T-cell (primary cell): Measurements from ENCODE around the gene TMEM196. TPM values are rescaled to one million over a fixed set of nuclear protein-coding genes. Genes with fewer than 3 reads are reported as not detected.

Experiments
- ATAC-seq, 4 experiments: fragments of 200-7000 bp in 3 of 4; fragments of 150-1000 bp in 1 of 4; cut with Tn5 transposase; replicated peaks in 1 of 4; 1 replicate in 3 of 4; 2 replicates in 1 of 4; pipeline ENCODE4 v1.10.0; 2021; ENCODE audit warnings: moderate library complexity in 3 of 4, mild to moderate bottlenecking in 2 of 4, moderate number of reproducible peaks in 1 of 4
- CTCF ChIA-PET, 2 donors: fragments of 300-600 bp; sonication (Branson Sonifier 250); formaldehyde crosslinking; loops; one replicate each; lab custom pipeline; 2022; ENCODE audit warnings: antibody characterized with exemption in 2 of 2; lab: Charles Lee
- POLR2A ChIA-PET, 2 donors: fragments of 300-600 bp; sonication (Branson Sonifier 250); formaldehyde crosslinking; loops; one replicate each; lab custom pipeline; 2022; ENCODE audit warnings: antibody characterized with exemption in 2 of 2; lab: Charles Lee
- DNase-seq, 35 experiments: peaks; one replicate each; pipeline versions ENCODE4 v3.0.0 to v3.0.0-alpha.2; 2013 to 2023
- H3K27ac ChIP-seq: one replicate; pipeline ENCODE4 v1.5.1; 2013; ENCODE audit warnings: low read length
- H3K27me3 ChIP-seq, 2 experiments: replicated peaks in 1 of 2; 1 replicate in 1 of 2; 2 replicates in 1 of 2; pipeline versions ENCODE4 v1.6.1 to v1.7.0; 2013; ENCODE audit warnings: low read length in 1 of 2, mixed read lengths in 1 of 2; ENCODE audit not compliant: control insufficient read depth in 2 of 2, insufficient read depth in 2 of 2; ENCODE audit errors: extremely low read depth in 1 of 2
- H3K36me3 ChIP-seq, 2 donors: 1 replicate in 1 of 2; 2 replicates in 1 of 2; pipeline versions ENCODE4 v1.6.1 to v1.7.0; 2013; ENCODE audit warnings: low read length in 1 of 2; ENCODE audit not compliant: control insufficient read depth in 2 of 2, insufficient read depth in 1 of 2; ENCODE audit errors: extremely low read depth in 1 of 2
- H3K4me1 ChIP-seq, 2 experiments: 1 replicate in 1 of 2; 2 replicates in 1 of 2; pipeline versions ENCODE4 v1.6.1 to v1.7.0; 2013; ENCODE audit warnings: low read length in 2 of 2, mixed read lengths in 1 of 2; ENCODE audit not compliant: insufficient read depth in 2 of 2, control insufficient read depth in 1 of 2; ENCODE audit errors: extremely low read depth in 1 of 2
- H3K4me3 ChIP-seq, 2 donors: 1 replicate in 1 of 2; 2 replicates in 1 of 2; pipeline versions ENCODE4 v1.5.1 to v1.7.0; 2013; ENCODE audit warnings: mild to moderate bottlenecking in 2 of 2, low read length in 1 of 2, moderate library complexity in 1 of 2; ENCODE audit not compliant: control insufficient read depth in 1 of 2; ENCODE audit errors: extremely low read depth in 1 of 2
- H3K9me3 ChIP-seq: 2 replicates; pipeline ENCODE4 v1.7.0; 2013
- H3K27ac Mint-ChIP-seq, 2 donors: one replicate each; pipeline ENCODE4 v1.8.0; 2020 to 2021; ENCODE audit warnings: mild to moderate bottlenecking in 2 of 2, mixed read lengths in 2 of 2
- H3K27me3 Mint-ChIP-seq, 2 donors: one replicate each; pipeline ENCODE4 v1.8.0; 2021 to 2022; ENCODE audit warnings: mixed read lengths in 2 of 2
- H3K36me3 Mint-ChIP-seq: one replicate; pipeline ENCODE4 v1.8.0; 2021; ENCODE audit warnings: mixed read lengths
- H3K4me1 Mint-ChIP-seq, 3 donors: one replicate each; pipeline ENCODE4 v1.8.0; 2020 to 2022; ENCODE audit warnings: mixed read lengths in 3 of 3, mild to moderate bottlenecking in 1 of 3
- H3K4me3 Mint-ChIP-seq, 3 donors: one replicate each; pipeline ENCODE4 v1.8.0; 2020 to 2022; ENCODE audit warnings: mild to moderate bottlenecking in 3 of 3, mixed read lengths in 3 of 3, moderate library complexity in 3 of 3
- H3K9me3 Mint-ChIP-seq, 3 donors: one replicate each; pipeline ENCODE4 v1.8.0; 2020 to 2022; ENCODE audit warnings: mixed read lengths in 3 of 3
- WGBS: methylation state at CpG from one replicate; pipeline ENCODE4 v1.1.5; 2013; ENCODE audit warnings: missing lambda C conversion rate; ENCODE audit not compliant: insufficient coverage; 5-methylcytosine and 5-hydroxymethylcytosine counted together
- total RNA-seq, 35 experiments: library from RNA in 6 of 35; stranded (reverse) in 6 of 35; fragments of 120-200 nt in 1 of 35; gene quantifications; one replicate each; pipeline versions ENCODE4 v1.2.1 to v1.2.4 and lab custom pipeline; 2013 to 2026

The TMEM196 gene
- total RNA-seq, 5 donors from 2014 or later (not counting 1 experiment from before 2014, with no cell fraction given) = not detected

GRCh38 chr7:19783541-19783940 lies 10.1 kb upstream of the TMEM196 start:
- H3K4me1 ChIP-seq = no peaks in the 10 kb centered on the region
- ATAC-seq = no peak
- Mint-ChIP-seq H3K27ac (no peak overlapping the region), H3K9me3 (peaks cover 2 to 8% (median 7%) of the 10 kb centered on the region in 3 donors), H3K36me3 (no peaks in the 10 kb centered on the region), H3K4me1 (no peaks in the 10 kb centered on the region), H3K4me3 (no peak overlapping the region), H3K27me3 (no peaks in the 10 kb centered on the region)
- no peaks in the 10 kb centered on the region for H3K9me3 ChIP-seq
- H3K4me3 ChIP-seq = no peak overlapping the region
- POLR2A ChIA-PET = no interaction called here
- CTCF ChIA-PET = no interaction called here
- no peak overlapping the region for H3K27ac ChIP-seq
- DNase-seq = no peak
- no peaks in the 10 kb centered on the region for H3K27me3 ChIP-seq
- H3K36me3 ChIP-seq = no peaks in the 10 kb centered on the region

DNA sequence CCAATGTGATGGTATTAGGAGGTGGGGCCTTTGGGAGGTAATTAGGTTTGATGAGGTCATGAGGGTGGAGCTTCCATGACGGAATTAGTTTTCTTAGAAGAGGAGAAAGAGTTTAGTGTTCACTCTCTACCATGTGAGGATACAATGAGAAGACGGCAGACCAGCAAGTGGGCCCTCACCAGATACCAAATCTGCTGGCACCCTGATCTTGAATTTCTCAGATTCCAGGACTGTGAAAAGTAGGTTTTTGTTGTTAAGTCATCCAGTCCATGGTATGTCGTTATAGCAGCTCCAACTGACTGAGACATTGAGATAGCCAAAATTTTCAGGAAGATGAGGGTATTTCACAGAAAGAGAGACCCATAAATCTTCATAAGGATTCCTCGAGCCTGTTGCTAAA lies 3.6 kb upstream of the TMEM196 start:
- 75% methylated on average over 2 of the region's 4 CpGs for WGBS
- H3K4me1 ChIP-seq = peaks cover 0 to 9% of the 10 kb centered on the region in 2 experiments
- Mint-ChIP-seq H3K9me3 (no peaks in the 10 kb centered on the region), H3K27me3 (peaks cover 30 to 33% of the 10 kb centered on the region in 2 donors), H3K27ac (no peak overlapping the region), H3K36me3 (no peaks in the 10 kb centered on the region), H3K4me1 (peaks cover 12 to 18% (median 13%) of the 10 kb centered on the region in 3 donors), H3K4me3 (no peak overlapping the region)
- no peak for DNase-seq
- no peaks in the 10 kb centered on the region for H3K9me3 ChIP-seq
- ChIA-PET POLR2A (no interaction called here), CTCF (no interaction called here)
- H3K4me3 ChIP-seq = no peak overlapping the region
- ATAC-seq = no peak
- peaks cover 3 to 17% of the 10 kb centered on the region in 2 experiments for H3K27me3 ChIP-seq
- H3K27ac ChIP-seq = no peak overlapping the region
- H3K36me3 ChIP-seq = no peaks in the 10 kb centered on the region

DNA sequence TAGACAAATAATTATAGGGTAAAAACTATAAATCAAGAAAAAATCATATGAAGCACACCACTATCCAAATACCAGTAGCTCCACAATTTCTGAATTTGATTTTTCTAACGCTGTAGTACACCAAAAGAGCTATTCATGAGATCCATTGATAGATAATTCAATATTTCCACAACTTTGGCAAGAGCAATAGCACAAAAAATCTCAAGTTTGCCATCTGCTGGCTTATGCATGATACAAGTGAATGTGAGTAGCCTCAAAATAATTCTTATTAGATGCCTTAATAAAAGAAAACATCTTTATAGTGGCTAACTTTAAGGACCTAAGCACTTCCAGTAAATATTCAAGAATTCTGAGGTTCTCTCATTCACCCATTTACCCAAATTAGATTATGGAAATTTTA lies 2.2 kb upstream of the TMEM196 start:
- WGBS = no CpG with 5 or more reads among the region's 1 CpG
- H3K9me3 Mint-ChIP-seq = no peaks in the 10 kb centered on the region
- Histone ChIP-seq H3K27ac (no peak overlapping the region), H3K4me3 (no peak overlapping the region), H3K4me1 (peaks cover 0 to 9% of the 10 kb centered on the region in 2 experiments), H3K36me3 (no peaks in the 10 kb centered on the region), H3K9me3 (no peaks in the 10 kb centered on the region), H3K27me3 (peaks cover 6 to 17% of the 10 kb centered on the region in 2 experiments)
- CTCF ChIA-PET = interaction anchor here in 1 of 2 donors (0.5 kb wide), 1 partner anchor 14 kb away, joined by 4 read pairs; no protein-coding TSS in a partner anchor
- no peaks in the 10 kb centered on the region for H3K36me3 Mint-ChIP-seq
- ATAC-seq (no peak), DNase-seq (no peak)
- peaks cover 38 to 43% of the 10 kb centered on the region in 2 donors for H3K27me3 Mint-ChIP-seq
- no peak overlapping the region for H3K27ac Mint-ChIP-seq
- no peak overlapping the region for H3K4me3 Mint-ChIP-seq
- POLR2A ChIA-PET = no interaction called here
- H3K4me1 Mint-ChIP-seq = peaks cover 12 to 18% (median 13%) of the 10 kb centered on the region in 3 donors

DNA sequence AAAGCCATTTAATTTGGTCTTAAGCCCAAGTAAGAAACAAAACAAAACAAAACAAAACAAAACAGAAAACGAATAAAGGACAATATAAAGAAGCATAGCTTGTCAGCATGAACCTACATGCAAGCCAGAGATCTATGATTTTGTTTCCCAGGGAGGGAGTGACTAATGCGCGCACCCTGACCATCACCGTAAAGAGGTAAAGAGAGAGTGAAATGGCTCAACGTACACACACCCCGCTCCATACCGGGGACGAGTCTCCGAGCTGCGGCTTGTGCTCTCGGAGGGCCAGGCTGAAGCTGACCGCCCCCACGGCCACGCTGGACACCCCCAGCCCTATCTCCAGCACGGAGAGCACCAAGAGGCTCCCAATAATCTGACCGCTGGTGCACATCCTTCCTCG lies 1.1 kb downstream of the TMEM196 start:
- peak overlapping the region in 1 of 3 donors; percentile 56 for H3K4me3 Mint-ChIP-seq

GRCh38 chr7:19762631-19763030 lies 10.8 kb downstream of the TMEM196 start:
- H3K9me3 Mint-ChIP-seq = no peaks in the 10 kb centered on the region
- ChIA-PET POLR2A (interaction anchor here in 1 of 2 donors (0.7 kb wide), 1 partner anchor 394 kb away, joined by 4 read pairs; no protein-coding TSS in a partner anchor), CTCF (interaction anchor here in 1 of 2 donors (0.6 kb wide), 2 partner anchors 1193 to 1659 kb away, joined by 3 to 6 read pairs; no protein-coding TSS in a partner anchor)
- no peak overlapping the region for H3K27ac Mint-ChIP-seq
- Histone ChIP-seq H3K9me3 (no peaks in the 10 kb centered on the region), H3K36me3 (no peaks in the 10 kb centered on the region), H3K27ac (no peak overlapping the region), H3K4me1 (no peaks in the 10 kb centered on the region), H3K27me3 (no peaks in the 10 kb centered on the region), H3K4me3 (no peak overlapping the region)
- ATAC-seq (no peak), DNase-seq (no peak)
- no peak overlapping the region for H3K4me3 Mint-ChIP-seq
- no CpG with 5 or more reads among the region's 3 CpGs for WGBS
- H3K4me1 Mint-ChIP-seq = no peaks in the 10 kb centered on the region
- H3K36me3 Mint-ChIP-seq = no peaks in the 10 kb centered on the region
- peaks cover 2 to 5% of the 10 kb centered on the region in 2 donors for H3K27me3 Mint-ChIP-seq

More for the DNA sequence above, 1.1 kb downstream of the TMEM196 start:
- DNase-seq (no peak), ATAC-seq (no peak)
- Histone ChIP-seq H3K4me1 (peaks cover 0 to 9% of the 10 kb centered on the region in 2 experiments), H3K27me3 (peaks cover 6 to 17% of the 10 kb centered on the region in 2 experiments), H3K36me3 (no peaks in the 10 kb centered on the region), H3K9me3 (no peaks in the 10 kb centered on the region), H3K27ac (no peak overlapping the region), H3K4me3 (no peak overlapping the region)
- Mint-ChIP-seq H3K27ac (no peak overlapping the region), H3K4me1 (peaks cover 12 to 18% (median 13%) of the 10 kb centered on the region in 3 donors), H3K27me3 (peaks cover 42 to 52% of the 10 kb centered on the region in 2 donors), H3K9me3 (no peaks in the 10 kb centered on the region), H3K36me3 (no peaks in the 10 kb centered on the region)
- ChIA-PET CTCF (no interaction called here), POLR2A (interaction anchor here in 1 of 2 donors (0.6 kb wide), 1 partner anchor 1051 kb away, joined by 3 read pairs; no protein-coding TSS in a partner anchor)
- WGBS = 19% methylated on average over 14 of the region's 17 CpGs

GRCh38 chr7:19754521-19755116 lies 18.8 kb downstream of the TMEM196 start:
- Mint-ChIP-seq H3K9me3 (no peaks in the 10 kb centered on the region), H3K27me3 (peaks cover 0 to 4% of the 10 kb centered on the region in 2 donors), H3K27ac (no peak overlapping the region), H3K36me3 (no peaks in the 10 kb centered on the region), H3K4me3 (no peak overlapping the region), H3K4me1 (no peaks in the 10 kb centered on the region)
- no peak for ATAC-seq
- no peaks in the 10 kb centered on the region for H3K4me1 ChIP-seq
- no peaks in the 10 kb centered on the region for H3K9me3 ChIP-seq
- ChIA-PET POLR2A (interaction anchor here (0.6 to 0.7 kb wide), 2 partner anchors 10 to 524 kb away, joined by 3 read pairs; no protein-coding TSS in a partner anchor), CTCF (interaction anchor here (0.6 to 2.1 kb wide), 5 partner anchors 9 to 1639 kb away, joined by 3 to 8 read pairs (median 4); partner anchors contain the start of gene POLR1F (in 1 of the 2))
- no peaks in the 10 kb centered on the region for H3K36me3 ChIP-seq
- no peak overlapping the region for H3K27ac ChIP-seq
- DNase-seq = peak in 1 of 35 experiments; percentile 40
- no peaks in the 10 kb centered on the region for H3K27me3 ChIP-seq
- H3K4me3 ChIP-seq = no peak overlapping the region
- 0% methylated on average over 1 of the region's 6 CpGs for WGBS
